ENCODE results near the gene ZC3H4. TPM values are rescaled to one million over a fixed set of nuclear protein-coding genes. Genes with fewer than 3 reads are reported as not detected.

ZC3H4 gene
- total and polyA plus RNA-seq, 2 of the 8 experiments (the other 6 are each of a cell fraction or from before 2014, with no cell fraction given) = 6.6 to 92.0 TPM

DNA sequence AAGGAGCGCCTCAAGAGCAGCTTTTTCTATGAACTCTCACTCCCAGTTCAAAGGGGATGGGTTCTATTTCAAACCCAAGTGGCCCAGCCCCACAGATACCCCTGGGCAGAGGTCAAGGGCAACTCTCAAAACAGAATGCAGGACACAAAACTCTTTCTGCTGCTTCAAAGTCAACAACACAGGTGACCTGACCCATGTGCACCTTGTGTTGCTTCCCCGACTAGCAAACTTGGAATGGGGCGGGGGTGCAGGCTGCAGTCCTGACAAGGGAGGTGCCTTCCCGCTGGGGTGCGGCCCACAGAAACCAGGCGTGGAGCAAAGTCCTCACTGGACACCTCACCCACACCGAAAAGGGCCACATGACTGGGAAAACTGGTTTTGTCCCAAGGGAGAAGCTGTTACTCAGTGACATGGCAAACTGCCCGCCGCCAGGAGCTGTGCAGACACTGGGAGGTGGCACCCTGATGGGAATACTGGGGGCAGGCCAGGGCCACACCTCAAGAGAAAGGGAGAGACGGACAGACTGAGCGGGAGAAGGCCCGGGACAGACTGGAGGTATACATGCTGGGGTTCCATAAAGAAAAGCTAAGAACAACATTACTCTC is 17.4 kb downstream of the ZC3H4 start:
- Histone ChIP-seq H3K79me2 (ENCODE audit: control insufficient read depth in 1 of 2, insufficient read depth in 2 of 2, low read length in 2 of 2) (peaks cover 7 to 69% of the 10 kb centered on the region in 2 experiments), H4K91ac (replicated peaks; ENCODE audit: insufficient read length, low read length) (no peak overlapping the region), H3K9me3 (ENCODE audit: insufficient read depth in 2 of 2, low read depth in 1 of 2, low read length in 1 of 2) (no peaks in the 10 kb centered on the region), H3K36me3 (ENCODE audit: control insufficient read depth in 2 of 4, insufficient read depth in 4 of 4, low read length in 3 of 4) (peaks cover 4 to 29% (median 11%) of the 10 kb centered on the region in 4 experiments; a peak in 7 of 8 replicates), H3K27ac (ENCODE audit: low read depth, low read length) (no peak overlapping the region), H3K23ac (ENCODE audit: insufficient read length) (no peak overlapping the region), H4K20me1 (replicated peaks in 1 of 2; ENCODE audit: control insufficient read depth in 1 of 2, insufficient read depth in 2 of 2, low read length in 2 of 2) (peaks cover 15 to 18% of the 10 kb centered on the region in 2 experiments), H2AK5ac (ENCODE audit: low read depth, low read length) (no peak overlapping the region), H3K14ac (ENCODE audit: insufficient read length) (no peak overlapping the region), H3K9ac (replicated peaks in 1 of 4; ENCODE audit: extremely low read depth in 1 of 4, low read depth in 3 of 4, low read length in 3 of 4) (peak overlapping the region in 1 of 4 experiments; percentile 28; a peak in 1 of 7 replicates), H2BK15ac (ENCODE audit: low read length) (no peak overlapping the region), H2AFZ (ENCODE audit: low read length) (no peak overlapping the region), H2BK12ac (ENCODE audit: low read depth, low read length) (no peak overlapping the region), H3K79me1 (ENCODE audit: low read depth, low read length) (peaks cover 18% of the 10 kb centered on the region), H3K23me2 (ENCODE audit: low read depth, low read length) (no peaks in the 10 kb centered on the region), H4K8ac (ENCODE audit: extremely low read depth, insufficient read depth, low read length) (no peak overlapping the region), H2BK120ac (replicated peaks; ENCODE audit: low read depth, low read length) (no peak overlapping the region), H3K4me2 (ENCODE audit: insufficient read depth in 1 of 2, low read depth in 2 of 2, low read length in 2 of 2) (no peak overlapping the region), H3K56ac (replicated peaks; ENCODE audit: insufficient read length, low read depth, low read length) (no peak overlapping the region), H3K18ac (ENCODE audit: extremely low read depth, low read length) (no peak overlapping the region), H3K27me3 (replicated peaks in 1 of 4; ENCODE audit: control insufficient read depth in 3 of 4, extremely low read depth in 1 of 4, insufficient read depth in 3 of 4, low read length in 3 of 4) (no peaks in the 10 kb centered on the region; a peak in 1 of 7 replicates), H3K4me1 (replicated peaks in 1 of 4; ENCODE audit: control insufficient read depth in 3 of 4, insufficient read depth in 4 of 4, low read length in 3 of 4) (peaks cover 2 to 8% (median 4%) of the 10 kb centered on the region in 4 experiments; a peak in 3 of 7 replicates), H3K4ac (replicated peaks; ENCODE audit: insufficient read length, low read depth, low read length) (no peak overlapping the region), H2BK5ac (ENCODE audit: low read depth, low read length) (peak overlapping the region; percentile 66; the same call in 1 of the 2 replicates), H3K4me3 (ENCODE audit: extremely low read depth in 1 of 4, insufficient read depth in 2 of 4, low read depth in 3 of 4, low read length in 4 of 4) (no peak overlapping the region), H2BK20ac (ENCODE audit: low read length) (no peak overlapping the region), H4K5ac (ENCODE audit: insufficient read length, low read depth, low read length) (no peak overlapping the region)
- CTCF ChIA-PET (ENCODE audit: partially characterized antibody) = interaction anchor here (0.8 to 4.7 kb wide), 6 partner anchors 11 to 148 kb away, joined by 3 to 32 read pairs (median 4); no protein-coding TSS in a partner anchor
- TF ChIP-seq, protein P1, sequence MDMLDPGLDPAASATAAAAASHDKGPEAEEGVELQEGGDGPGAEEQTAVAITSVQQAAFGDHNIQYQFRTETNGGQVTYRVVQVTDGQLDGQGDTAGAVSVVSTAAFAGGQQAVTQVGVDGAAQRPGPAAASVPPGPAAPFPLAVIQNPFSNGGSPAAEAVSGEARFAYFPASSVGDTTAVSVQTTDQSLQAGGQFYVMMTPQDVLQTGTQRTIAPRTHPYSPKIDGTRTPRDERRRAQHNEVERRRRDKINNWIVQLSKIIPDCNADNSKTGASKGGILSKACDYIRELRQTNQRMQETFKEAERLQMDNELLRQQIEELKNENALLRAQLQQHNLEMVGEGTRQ (IDR thresholded peaks at IDR 0.05; ENCODE audit: low read length) = no peak
- no peak for TF ChIP-seq CBX5 (IDR thresholded peaks at IDR 0.05; ENCODE audit: low read depth, low read length)
- no peak for TF ChIP-seq POU5F1 (IDR thresholded peaks at IDR 0.05; ENCODE audit: low read depth, low read length)
- TF ChIP-seq JUND (IDR thresholded peaks at IDR 0.05; ENCODE audit: low read length) = no peak
- TF ChIP-seq, protein P2, sequence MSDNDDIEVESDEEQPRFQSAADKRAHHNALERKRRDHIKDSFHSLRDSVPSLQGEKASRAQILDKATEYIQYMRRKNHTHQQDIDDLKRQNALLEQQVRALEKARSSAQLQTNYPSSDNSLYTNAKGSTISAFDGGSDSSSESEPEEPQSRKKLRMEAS (IDR thresholded peaks at IDR 0.05) = no peak
- no peak for TF ChIP-seq SIN3A (conservative IDR thresholded peaks at IDR 0.05 in 1 of 2, IDR thresholded peaks at IDR 0.05 in 1 of 2; ENCODE audit: low read depth in 1 of 2, low read length in 2 of 2)
- TF ChIP-seq TAF7 (optimal IDR thresholded peaks at IDR 0.05; ENCODE audit: borderline replicate concordance, low read depth, low read length) = no peak
- no peak for TF ChIP-seq JUN (IDR thresholded peaks at IDR 0.05; ENCODE audit: low read depth, low read length)
- no peak for FAIRE-seq
- DNase-seq (ENCODE audit: low read depth in 1 of 2, low spot score in 2 of 2) = no peak
- POLR2A ChIA-PET (ENCODE audit: partially characterized antibody) = interaction anchor here (0.7 to 13.8 kb wide), 9 partner anchors 11 to 266 kb away, joined by 3 to 209 read pairs (median 4); partner anchors contain the start of gene ZC3H4
- WGBS, 2 experiments (ENCODE audit: extremely low coverage in 1 of 2, insufficient coverage in 1 of 2, insufficient read length in 1 of 2, insufficient replicate concordance in 2 of 2, low coverage in 1 of 2, low lambda C conversion rate in 2 of 2, missing lambda C conversion rate in 1 of 2) = 92% methylated on average over 12 of the region's 12 CpGs; no CpG with 5 or more reads in 1 of the 2 experiments
